Measurements from ENCODE around the gene SYT14. TPM values are rescaled to one million over a fixed set of nuclear protein-coding genes. Genes with fewer than 3 reads are reported as not detected.

SYT14 gene
- total and polyA plus RNA-seq, 2 of the 4 experiments (the other 2 are of a cell fraction): 0.14 to 1.3 TPM

GRCh38 chr1:210117681-210118170, 179.7 kb downstream of the SYT14 start:
- Histone ChIP-seq H3K9me1 (ENCODE audit: insufficient read depth, low read length) (no peaks in the 10 kb centered on the region), H3K27ac (ENCODE audit: insufficient read depth, low read length) (no peak overlapping the region), H3K9ac (ENCODE audit: low read depth, low read length) (no peak overlapping the region), H2AK9ac (replicated peaks; ENCODE audit: low read depth, low read length, poor library complexity) (no peak overlapping the region), H3K14ac (replicated peaks; ENCODE audit: low read depth, low read length) (no peak overlapping the region), H2AFZ (replicated peaks; ENCODE audit: low read length, poor library complexity) (no peak overlapping the region), H2BK15ac (ENCODE audit: low read depth, low read length) (no peak overlapping the region), H4K20me1 (ENCODE audit: insufficient read depth, low read length) (no peaks in the 10 kb centered on the region), H2BK5ac (ENCODE audit: low read depth, low read length, poor library complexity, severe bottlenecking) (no peak overlapping the region), H3K79me1 (ENCODE audit: low read depth in 1 of 2, low read length in 2 of 2) (no peaks in the 10 kb centered on the region), H3K18ac (ENCODE audit: low read depth, low read length) (no peak overlapping the region), H3K4me2 (ENCODE audit: low read depth, low read length) (no peak overlapping the region), H2BK120ac (ENCODE audit: low read depth, low read length) (no peak overlapping the region), H3K4ac (ENCODE audit: low read depth, low read length) (no peak overlapping the region), H4K8ac (ENCODE audit: low read depth in 2 of 2, low read length in 2 of 2) (no peak overlapping the region), H3K4me3 (ENCODE audit: insufficient read depth, low read depth, low read length) (no peak overlapping the region), H4K91ac (ENCODE audit: insufficient read depth, low read depth, low read length) (no peak overlapping the region), H3K36me3 (ENCODE audit: control insufficient read depth, insufficient read depth, low read length) (no peaks in the 10 kb centered on the region), H3K27me3 (ENCODE audit: control insufficient read depth, insufficient read depth, low read length) (no peaks in the 10 kb centered on the region), H2BK20ac (ENCODE audit: low read depth, low read length) (no peak overlapping the region), H3K4me1 (ENCODE audit: control insufficient read depth, insufficient read depth, low read length) (no peaks in the 10 kb centered on the region), H3K9me3 (ENCODE audit: control insufficient read depth, insufficient read depth, low read length) (no peaks in the 10 kb centered on the region), H4K5ac (ENCODE audit: low read depth, low read length) (no peak overlapping the region), H3K56ac (ENCODE audit: extremely low read depth, insufficient read depth, low read length) (no peak overlapping the region), H2AK5ac (ENCODE audit: low read depth, low read length) (no peak overlapping the region), H3K23ac (ENCODE audit: low read depth, low read length) (no peak overlapping the region)
- no peak for ATAC-seq (ENCODE audit: low read depth)
- no peak for TF ChIP-seq CEBPB (IDR thresholded peaks at IDR 0.05; ENCODE audit: low read depth, low read length)
- TF ChIP-seq MAFK (IDR thresholded peaks at IDR 0.05; ENCODE audit: low read depth, low read length): no peak
- no peak for TF ChIP-seq MAZ (IDR thresholded peaks at IDR 0.05; ENCODE audit: borderline replicate concordance, low read depth, low read length)
- TF ChIP-seq RFX5 (IDR thresholded peaks at IDR 0.05; ENCODE audit: low read depth, low read length): no peak
- no peak for TF ChIP-seq ELK1 (IDR thresholded peaks at IDR 0.05; ENCODE audit: borderline replicate concordance, low read depth, low read length)
- intact Hi-C loops (cut with micrococcal nuclease): no loop called here
- no TSS peak for BruUV-seq (replicated peaks)
- in situ Hi-C loops (cut with MboI; ENCODE audit: low sequenced_read_pairs): no loop called here
- POLR2A ChIA-PET (ENCODE audit: unreplicated experiment): no interaction called here
- dilution Hi-C loops (cut with HindIII; ENCODE audit: low sequenced_read_pairs, unreplicated experiment): no loop called here
- no peak for DNase-seq
- CTCF ChIA-PET: no interaction called here
